Neural progenitor cell (in vitro differentiated cells): ENCODE data around the gene C1orf122.

Source experiments
- CTCF ChIP-seq: fragments of 200-600 bp; sonication (generic); IDR thresholded peaks from 2 replicates; pipeline ENCODE4 v1.5.1; 2017; ENCODE audit warnings: antibody characterized with exemption, mild to moderate bottlenecking
- EZH2phosphoT487 ChIP-seq: fragments of 200-600 bp; sonication (generic); IDR thresholded peaks from 2 replicates; pipeline ENCODE4 v1.6.1; 2017; ENCODE audit warnings: antibody characterized with exemption

GRCh38 chr1:37840711-37841110 lies 33.1 kb downstream of the C1orf122 start:
- no peak for TF ChIP-seq CTCF
- TF ChIP-seq EZH2phosphoT487, result no peak
